HG03280 (cell line): ENCODE measurements around the gene ZCCHC13.
"Not testable (repeated sequence)": the region's sequence is repeated elsewhere in the genome, so short reads cannot be mapped to it uniquely, and the experiment has no call there.

Experiments used
- ATAC-seq: cut with Tn5 transposase; IDR thresholded peaks from one replicate; pipeline ENCODE4 v1.9.1; 2021; ENCODE audit warnings: mild to moderate bottlenecking, moderate library complexity; ENCODE audit not compliant: unreplicated experiment

ZCCHC13 gene

GRCh38 chrX:74319321-74319720 lies 15.3 kb downstream of the ZCCHC13 start:
- not testable (repeated sequence) for ATAC-seq

- no peak for ATAC-seq
Observed at GRCh38 chrX:74321191-74321590, 17.2 kb downstream of the ZCCHC13 start.

DNA sequence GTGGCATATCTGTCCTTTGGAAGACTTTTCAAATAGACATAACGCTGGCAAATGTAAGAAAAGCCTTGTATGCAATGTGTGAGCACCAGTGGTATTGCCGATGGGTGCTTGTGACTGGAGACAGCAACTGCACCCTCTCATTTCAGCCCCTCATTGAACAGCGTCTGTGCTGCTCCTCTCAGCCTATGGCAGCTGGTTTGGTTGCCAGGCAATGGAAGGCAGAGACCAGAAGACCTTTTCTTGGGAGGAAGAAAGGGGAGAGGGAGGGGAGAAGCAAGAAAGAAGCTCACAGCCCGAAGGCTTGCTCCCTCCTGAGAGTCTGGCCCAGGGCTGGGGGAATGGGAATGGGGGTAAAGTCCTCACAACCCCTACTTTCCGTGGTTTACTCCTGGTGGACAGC lies 20.2 kb downstream of the ZCCHC13 start:
- no peak for ATAC-seq

- ATAC-seq = no peak
Observed at GRCh38 chrX:74325130-74326059, 21.4 kb downstream of the ZCCHC13 start.

DNA sequence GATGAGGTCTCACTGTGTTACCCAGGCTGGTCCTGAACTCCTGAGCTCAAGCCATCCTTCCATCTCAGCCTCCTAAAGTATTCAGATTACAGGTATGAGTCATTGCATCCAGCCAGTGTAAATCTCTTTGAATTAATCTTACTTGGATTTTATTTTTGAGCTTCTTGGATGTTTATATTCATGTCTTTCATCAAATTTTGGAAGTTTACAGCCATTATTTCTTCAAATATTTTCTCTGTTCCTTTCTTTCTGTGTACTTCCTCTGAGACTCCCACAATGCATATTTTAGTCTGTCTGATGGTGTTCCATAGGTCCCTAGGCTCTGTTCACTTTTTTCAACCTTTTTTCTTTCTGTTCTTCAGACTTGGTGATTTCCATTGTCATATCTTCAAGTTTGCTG lies 34.9 kb downstream of the ZCCHC13 start:
- ATAC-seq = no peak

DNA sequence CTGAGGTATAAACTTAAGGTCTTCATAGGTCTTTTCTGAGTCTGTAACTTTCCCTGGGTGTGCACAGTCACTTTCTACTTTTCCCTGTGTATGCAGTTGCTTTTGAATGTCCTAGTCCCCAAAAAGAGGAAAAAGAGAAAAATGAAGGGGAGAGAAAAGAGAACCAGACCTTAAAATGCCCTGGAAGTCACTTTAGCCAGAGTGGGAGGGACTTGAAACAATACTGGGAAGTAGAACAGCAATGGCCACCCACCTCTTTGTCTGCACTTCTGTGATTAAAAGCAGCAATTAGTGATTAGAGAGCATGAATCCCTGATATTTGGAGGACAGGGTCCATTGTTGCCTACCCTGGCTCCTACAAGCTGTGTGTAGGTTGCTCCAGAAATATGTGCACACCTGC lies 36.1 kb downstream of the ZCCHC13 start:
- ATAC-seq = no peak

DNA sequence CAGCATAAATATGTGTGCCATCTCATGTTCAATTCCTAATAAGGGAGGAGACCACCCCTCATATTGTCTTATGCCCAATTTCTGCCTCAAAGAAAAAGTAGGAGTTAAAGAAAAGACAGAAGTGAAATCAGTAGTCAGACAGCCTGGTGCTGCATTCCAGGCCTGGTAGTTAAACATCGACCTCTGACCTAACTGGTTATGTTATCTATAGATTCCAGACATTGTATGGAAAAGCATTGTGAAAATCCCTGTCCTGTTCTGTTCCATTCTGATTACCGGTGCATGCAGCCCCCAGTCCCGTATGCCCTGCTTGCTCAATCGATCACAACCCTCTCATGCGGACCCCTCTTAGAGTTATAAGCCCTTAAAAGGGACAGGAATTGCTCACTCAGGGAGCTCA lies 38.2 kb downstream of the ZCCHC13 start:
- not testable (repeated sequence) for ATAC-seq

DNA sequence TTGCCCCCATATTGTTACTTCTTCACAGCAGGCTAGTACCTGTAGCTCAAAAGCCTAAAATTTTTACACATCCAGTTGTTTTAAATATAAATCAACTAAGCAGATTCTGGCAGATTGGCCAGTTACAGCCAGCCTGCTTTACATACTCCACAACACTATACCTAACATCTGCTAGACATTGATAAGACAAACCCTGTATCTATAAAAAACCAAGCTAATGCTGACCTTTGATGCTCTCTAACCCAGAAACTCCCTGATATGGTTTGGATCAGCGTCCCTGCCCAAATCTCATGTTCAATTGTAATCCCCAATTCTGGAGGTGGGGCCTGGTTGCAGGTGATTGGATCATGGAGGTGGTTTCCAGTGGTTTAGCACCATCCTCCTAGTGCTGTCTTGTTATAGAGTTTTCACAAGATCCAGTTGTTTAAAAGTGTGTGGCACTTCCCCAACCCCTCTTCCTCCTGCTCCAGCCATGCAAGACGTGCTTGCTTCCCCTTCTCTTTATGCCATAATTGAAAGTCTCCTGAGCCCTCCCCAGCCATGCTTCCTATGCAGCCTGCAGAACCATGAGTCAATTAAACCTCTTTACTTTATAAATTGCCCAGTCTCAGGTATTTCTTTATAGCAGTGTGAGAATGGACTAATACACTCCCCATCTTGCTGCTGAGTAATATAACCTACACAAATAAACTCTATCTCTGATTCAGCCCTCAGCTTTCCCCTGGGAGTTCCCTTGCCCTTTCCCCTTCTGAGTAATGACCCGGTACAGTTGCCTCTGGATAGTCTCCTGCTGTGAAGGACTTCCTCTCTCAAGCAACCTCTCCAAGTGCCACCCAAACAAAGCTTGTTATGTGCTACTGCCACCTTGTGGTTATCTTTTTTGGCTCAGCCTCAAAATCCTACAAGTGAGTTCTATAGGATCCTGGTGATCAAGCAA lies 39.6 kb downstream of the ZCCHC13 start:
- no peak for ATAC-seq

DNA sequence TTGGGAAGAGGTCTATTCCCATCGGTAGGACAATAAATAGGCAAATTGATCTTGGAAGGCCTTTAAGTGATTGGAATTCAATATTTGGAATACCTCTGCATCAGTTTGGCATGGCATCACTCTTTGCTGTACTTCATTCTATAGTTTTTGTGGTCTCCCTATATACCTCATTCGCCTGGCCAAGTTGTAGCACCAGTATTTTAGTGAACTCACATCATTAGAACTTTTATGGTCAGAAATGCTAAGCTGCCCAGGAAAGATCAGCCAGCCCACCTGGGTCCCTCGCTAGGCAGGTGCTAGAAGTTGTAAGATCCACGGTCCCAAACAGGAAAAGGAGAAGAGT lies 40.3 kb downstream of the ZCCHC13 start:
- ATAC-seq = no peak

GRCh38 chrX:74346088-74346487 lies 42.1 kb downstream of the ZCCHC13 start:
- no peak for ATAC-seq

DNA sequence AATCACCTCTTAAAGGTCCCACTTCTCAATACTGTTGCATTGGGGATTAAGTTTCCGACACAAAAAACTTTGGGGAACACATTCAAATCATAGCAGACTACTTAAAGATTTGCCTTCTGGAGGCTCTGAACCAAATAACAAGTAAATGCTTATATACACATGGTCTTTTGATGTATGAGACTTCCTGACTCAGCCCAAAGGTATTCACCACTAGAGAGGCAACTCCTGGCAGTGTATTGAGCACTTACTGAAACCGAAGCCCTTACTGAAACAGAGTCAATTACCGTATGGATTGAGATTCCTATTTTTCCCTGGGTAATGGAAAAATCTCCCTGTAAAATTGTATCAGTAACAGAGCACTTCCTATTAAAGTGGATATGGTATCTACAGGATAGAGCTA lies 45.4 kb downstream of the ZCCHC13 start:
- ATAC-seq = no peak

DNA sequence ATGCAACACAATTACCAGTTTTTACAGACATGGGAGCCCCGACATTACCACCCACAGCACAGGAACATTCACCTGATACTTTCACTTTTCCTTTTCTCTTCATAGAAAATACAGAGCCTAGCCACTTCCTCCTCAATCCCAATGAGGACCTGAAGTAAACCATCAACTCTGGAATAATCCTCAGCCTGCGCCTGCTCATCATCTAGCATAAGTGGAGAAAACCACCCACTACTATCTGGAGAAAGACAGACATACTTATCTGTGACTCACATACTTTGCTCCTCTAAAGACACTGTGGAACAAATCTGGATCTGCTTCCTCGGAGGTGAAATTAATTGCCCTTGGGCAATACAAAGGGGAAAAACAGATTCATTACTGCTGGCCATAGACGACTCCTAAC lies 47.8 kb downstream of the ZCCHC13 start:
- ATAC-seq = no peak

- ATAC-seq = no peak
Observed at GRCh38 chrX:74353984-74354383, 50.0 kb downstream of the ZCCHC13 start.
